SK-N-SH (cell line): Measurements from ENCODE around the gene C1orf226.

Experiments
- CTCF ChIP-seq: fragments of 200-600 bp; sonication (generic); IDR thresholded peaks from 2 replicates; pipeline ENCODE4 v1.6.1; 2017; ENCODE audit warnings: antibody characterized with exemption, mild to moderate bottlenecking, moderate library complexity
- EP300 ChIP-seq, 2 experiments: IDR thresholded peaks; 2 replicates each; pipeline versions ENCODE4 v1.4.0 to v1.6.1; 2012; ENCODE audit warnings: borderline replicate concordance in 1 of 2, low read depth in 1 of 2, low read length in 1 of 2
- EZH2phosphoT487 ChIP-seq: fragments of 200-600 bp; sonication (generic); IDR thresholded peaks from 2 replicates; pipeline ENCODE4 v1.6.1; 2017; ENCODE audit warnings: low read depth, mixed run types, mild to moderate bottlenecking, antibody characterized with exemption, moderate library complexity, borderline replicate concordance
- IRF3 ChIP-seq: fragments of 150-350 bp; IDR thresholded peaks from 2 replicates; pipeline ENCODE4 v1.6.1; 2016; ENCODE audit warnings: mild to moderate bottlenecking, low read depth, low read length
- NFIC ChIP-seq: IDR thresholded peaks from 2 replicates; pipeline ENCODE4 v1.4.0; 2012; ENCODE audit warnings: borderline replicate concordance
- RAD21 ChIP-seq: IDR thresholded peaks from 2 replicates; pipeline ENCODE4 v1.6.1; 2012; ENCODE audit warnings: mild to moderate bottlenecking, low read length
- RCOR1 ChIP-seq: fragments of 150-350 bp; IDR thresholded peaks from 2 replicates; pipeline ENCODE4 v1.6.1; 2017; ENCODE audit warnings: antibody characterized with exemption, low read length
- REST ChIP-seq: IDR thresholded peaks from 2 replicates; pipeline ENCODE4 v1.6.1; 2012; ENCODE audit warnings: mild to moderate bottlenecking, low read depth, low read length, moderate library complexity
- SIN3A ChIP-seq: IDR thresholded peaks from 2 replicates; pipeline ENCODE4 v1.6.1; 2012; ENCODE audit warnings: low read depth, mild to moderate bottlenecking, low read length, moderate library complexity, borderline replicate concordance
- TAF1 ChIP-seq: IDR thresholded peaks from 2 replicates; pipeline ENCODE4 v1.6.1; 2012; ENCODE audit warnings: low read depth, mild to moderate bottlenecking, low read length, moderate library complexity, borderline replicate concordance
- YY1 ChIP-seq: IDR thresholded peaks from 2 replicates; pipeline ENCODE4 v1.4.0; 2012; ENCODE audit warnings: low read depth, mild to moderate bottlenecking

GRCh38 chr1:162368451-162368850 lies 13.1 kb upstream of the C1orf226 start:
- TF ChIP-seq EZH2phosphoT487, result no peak
- no peak for TF ChIP-seq EP300 (IDR thresholded peaks at IDR 0.05; ENCODE audit: borderline replicate concordance in 1 of 2, low read depth in 1 of 2, low read length in 1 of 2)
- no peak for TF ChIP-seq CTCF
- no peak for TF ChIP-seq IRF3
- TF ChIP-seq TAF1, result no peak
- no peak for TF ChIP-seq YY1
- no peak for TF ChIP-seq NFIC
- TF ChIP-seq RAD21, result no peak
- TF ChIP-seq RCOR1, result no peak
- no peak for TF ChIP-seq REST
- no peak for TF ChIP-seq SIN3A
